Activated naive CD8-positive, alpha-beta T cell treated with anti-CD3 and anti-CD28 coated beads, Interleukin-2, amount 50 U/mL, for 24 hours (primary cell): Measurements from ENCODE around the gene EMP2.

Source experiments
- ATAC-seq: fragments of 150-1000 bp; cut with Tn5 transposase; one replicate; pipeline ENCODE4 v1.10.0; 2021
- DNase-seq: peaks from one replicate; pipeline ENCODE4 v3.0.0; 2021
- H3K27ac Mint-ChIP-seq: one replicate; pipeline ENCODE4 v1.8.0; 2021; ENCODE audit warnings: mild to moderate bottlenecking, mixed read lengths
- H3K27me3 Mint-ChIP-seq: one replicate; pipeline ENCODE4 v1.8.0; 2021; ENCODE audit warnings: mixed read lengths
- H3K36me3 Mint-ChIP-seq: one replicate; pipeline ENCODE4 v1.8.0; 2021; ENCODE audit warnings: low read depth, mixed read lengths
- H3K4me1 Mint-ChIP-seq: one replicate; pipeline ENCODE4 v1.8.0; 2021; ENCODE audit warnings: mixed read lengths
- H3K4me3 Mint-ChIP-seq: one replicate; pipeline ENCODE4 v1.8.0; 2021; ENCODE audit warnings: mild to moderate bottlenecking, moderate library complexity, mixed read lengths
- H3K9me3 Mint-ChIP-seq: one replicate; pipeline ENCODE4 v1.8.0; 2021; ENCODE audit warnings: mixed read lengths

Gene EMP2

DNA sequence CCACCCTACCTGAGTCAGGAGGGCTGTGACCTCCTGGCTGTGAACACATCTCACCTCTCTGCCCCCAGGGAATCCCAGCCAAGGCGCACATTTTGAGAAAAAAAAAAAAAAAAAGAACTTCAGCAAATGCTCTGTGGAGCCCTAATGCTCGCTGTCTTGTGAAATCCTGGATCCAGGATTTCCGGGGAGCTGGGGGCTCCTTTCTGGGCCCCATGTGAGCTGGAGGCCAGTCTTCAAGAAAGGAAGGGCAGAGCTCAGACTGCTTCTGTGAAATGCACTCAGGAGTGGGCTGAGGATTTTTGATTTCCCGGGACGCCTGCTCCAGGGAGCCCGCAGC, 36.0 kb upstream of the EMP2 start:
- no peak for DNase-seq
- no peak for ATAC-seq
- Mint-ChIP-seq H3K4me3 (no peak overlapping the region), H3K9me3 (no peaks in the 10 kb centered on the region), H3K4me1 (peaks cover 2% of the 10 kb centered on the region), H3K36me3 (no peaks in the 10 kb centered on the region), H3K27ac (no peak overlapping the region), H3K27me3 (peaks cover 7% of the 10 kb centered on the region)

DNA sequence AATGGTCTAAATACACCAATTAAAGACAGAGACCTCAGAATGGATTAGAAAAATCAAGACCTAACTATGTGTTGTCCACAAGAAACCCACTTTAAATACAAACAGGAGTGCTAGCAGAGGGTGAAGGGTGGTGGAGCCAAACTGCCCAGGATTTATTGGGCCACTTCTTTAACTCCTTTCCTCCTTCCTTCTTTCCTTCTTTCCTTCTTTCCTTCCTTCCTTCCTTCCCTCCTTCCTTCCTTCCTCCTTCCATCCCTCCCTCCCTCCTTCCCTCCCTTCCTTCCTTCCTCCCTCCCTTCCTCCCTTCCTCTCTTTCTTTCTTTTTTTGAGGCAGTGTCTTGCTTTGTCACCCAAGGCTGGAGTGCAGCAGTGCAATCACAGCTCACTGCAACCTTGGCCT, 34.3 kb upstream of the EMP2 start:
- ATAC-seq (no peak), DNase-seq (no peak)
- Mint-ChIP-seq H3K4me3 (no peak overlapping the region), H3K9me3 (no peaks in the 10 kb centered on the region), H3K36me3 (no peaks in the 10 kb centered on the region), H3K27me3 (peaks cover 7% of the 10 kb centered on the region), H3K27ac (no peak overlapping the region), H3K4me1 (peaks cover 2% of the 10 kb centered on the region)

- H3K27ac Mint-ChIP-seq = no peak overlapping the region
- no peaks in the 10 kb centered on the region for H3K9me3 Mint-ChIP-seq
- no peak overlapping the region for H3K4me3 Mint-ChIP-seq
- ATAC-seq (no peak), DNase-seq (no peak)
- H3K27me3 Mint-ChIP-seq = peaks cover 3% of the 10 kb centered on the region
- peaks cover 2% of the 10 kb centered on the region for H3K4me1 Mint-ChIP-seq
- no peaks in the 10 kb centered on the region for H3K36me3 Mint-ChIP-seq
Observed at GRCh38 chr16:10613785-10614485, 33.5 kb upstream of the EMP2 start.

DNA sequence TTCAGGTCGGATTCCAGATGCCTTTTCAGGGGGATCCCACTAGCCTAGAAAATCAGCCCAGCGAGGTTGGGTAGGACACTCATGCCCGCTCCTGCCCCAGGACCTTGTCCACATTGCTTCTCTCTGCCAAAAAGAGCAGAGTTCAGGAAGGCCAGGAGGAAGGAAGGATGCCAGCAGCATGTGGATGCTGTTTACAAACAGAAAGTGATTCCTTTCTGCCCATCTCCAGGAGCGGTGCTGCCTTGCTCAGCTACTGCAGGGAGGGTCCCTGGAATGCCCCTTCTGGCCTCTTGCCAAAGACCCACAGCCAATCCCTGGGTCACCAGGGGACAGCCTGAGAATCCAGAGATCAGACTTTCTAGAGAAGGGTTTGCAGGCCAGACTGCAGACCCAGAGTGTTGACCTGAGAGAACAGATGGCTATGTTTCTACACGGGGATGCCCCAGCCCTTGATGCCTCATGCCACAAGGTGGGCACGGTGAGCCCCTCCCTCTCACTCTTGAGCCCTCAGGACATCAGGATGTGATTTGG, 32.3 kb upstream of the EMP2 start:
- Mint-ChIP-seq H3K4me3 (no peak overlapping the region), H3K9me3 (no peaks in the 10 kb centered on the region), H3K4me1 (peaks cover 2% of the 10 kb centered on the region), H3K27ac (no peak overlapping the region), H3K27me3 (no peaks in the 10 kb centered on the region), H3K36me3 (no peaks in the 10 kb centered on the region)
- no peak for ATAC-seq
- no peak for DNase-seq

- H3K27me3 Mint-ChIP-seq = no peaks in the 10 kb centered on the region
- H3K9me3 Mint-ChIP-seq = no peaks in the 10 kb centered on the region
- H3K4me1 Mint-ChIP-seq = peaks cover 2% of the 10 kb centered on the region
- H3K4me3 Mint-ChIP-seq = no peak overlapping the region
- no peak overlapping the region for H3K27ac Mint-ChIP-seq
- ATAC-seq (no peak), DNase-seq (no peak)
- no peaks in the 10 kb centered on the region for H3K36me3 Mint-ChIP-seq
Observed at GRCh38 chr16:10611825-10612342, 31.5 kb upstream of the EMP2 start.

GRCh38 chr16:10610499-10611184, 30.2 kb upstream of the EMP2 start:
- Mint-ChIP-seq H3K27ac (no peak overlapping the region), H3K27me3 (no peaks in the 10 kb centered on the region), H3K4me3 (no peak overlapping the region), H3K9me3 (no peaks in the 10 kb centered on the region), H3K36me3 (no peaks in the 10 kb centered on the region), H3K4me1 (peaks cover 2% of the 10 kb centered on the region)
- DNase-seq (no peak), ATAC-seq (no peak)

- Mint-ChIP-seq H3K4me1 (peaks cover 2% of the 10 kb centered on the region), H3K36me3 (no peaks in the 10 kb centered on the region), H3K9me3 (no peaks in the 10 kb centered on the region), H3K4me3 (no peak overlapping the region), H3K27me3 (peaks cover 2% of the 10 kb centered on the region), H3K27ac (no peak overlapping the region)
- ATAC-seq (no peak), DNase-seq (no peak)
Observed at GRCh38 chr16:10609402-10609774, 29.0 kb upstream of the EMP2 start.

- peaks cover 2% of the 10 kb centered on the region for H3K27me3 Mint-ChIP-seq
- no peak for ATAC-seq
Observed at GRCh38 chr16:10608687-10609401, 28.4 kb upstream of the EMP2 start.

DNA sequence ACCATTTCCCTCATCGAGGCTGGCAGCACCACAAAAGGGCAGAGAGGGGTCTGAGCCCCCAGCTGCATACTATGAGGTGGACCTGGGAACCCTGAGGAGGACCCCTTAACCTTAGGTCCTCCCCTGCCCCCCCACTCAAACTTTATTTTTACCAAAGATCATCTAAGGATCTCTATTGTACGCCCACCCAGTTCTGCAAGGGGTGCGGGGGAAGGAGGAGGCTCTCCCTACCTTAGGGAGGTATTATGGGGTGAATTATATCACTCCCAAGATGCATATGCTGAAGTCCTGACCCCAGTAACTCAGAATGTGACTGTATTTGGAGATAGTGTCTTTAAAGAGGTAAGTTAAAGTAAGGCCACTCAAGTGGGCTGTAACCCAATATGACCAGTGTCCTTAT, 26.8 kb upstream of the EMP2 start:
- ATAC-seq = no peak
- H3K27ac Mint-ChIP-seq = no peak overlapping the region

More at GRCh38 chr16:10608687-10609401, 28.4 kb upstream of the EMP2 start:
- H3K4me3 Mint-ChIP-seq = no peak overlapping the region
- H3K9me3 Mint-ChIP-seq = no peaks in the 10 kb centered on the region
- no peaks in the 10 kb centered on the region for H3K36me3 Mint-ChIP-seq
- no peak overlapping the region for H3K27ac Mint-ChIP-seq
- H3K4me1 Mint-ChIP-seq = peaks cover under 1% of the 10 kb centered on the region
- no peak for DNase-seq

GRCh38 chr16:10606607-10607006, 26.2 kb upstream of the EMP2 start:
- Mint-ChIP-seq H3K4me1 (no peaks in the 10 kb centered on the region), H3K27ac (no peak overlapping the region), H3K9me3 (no peaks in the 10 kb centered on the region), H3K36me3 (no peaks in the 10 kb centered on the region), H3K4me3 (no peak overlapping the region), H3K27me3 (peaks cover 6% of the 10 kb centered on the region)
- DNase-seq (no peak), ATAC-seq (no peak)

More for the DNA sequence above, 26.8 kb upstream of the EMP2 start:
- Mint-ChIP-seq H3K4me3 (no peak overlapping the region), H3K27me3 (peaks cover 6% of the 10 kb centered on the region), H3K36me3 (no peaks in the 10 kb centered on the region), H3K9me3 (no peaks in the 10 kb centered on the region), H3K4me1 (no peaks in the 10 kb centered on the region)
- no peak for DNase-seq

DNA sequence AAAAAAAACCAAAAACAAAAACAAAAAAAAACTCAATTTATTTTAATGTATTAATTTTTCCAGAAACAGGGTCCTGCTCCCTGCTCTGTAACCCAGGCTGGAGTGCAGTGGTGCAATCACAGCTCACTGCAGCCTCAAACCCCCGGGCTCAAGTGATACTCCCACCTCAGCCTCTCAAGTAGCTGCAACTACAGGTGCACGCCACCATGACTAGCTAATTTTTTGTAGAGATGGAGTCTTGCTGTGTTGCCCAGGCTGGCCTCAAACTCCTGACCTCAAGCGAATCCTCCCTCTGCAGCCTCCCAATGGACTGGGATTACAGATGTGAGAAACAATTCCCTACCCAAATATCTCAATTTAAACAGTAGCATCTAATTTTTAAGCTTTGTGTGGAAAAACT, 25.2 kb upstream of the EMP2 start:
- Mint-ChIP-seq H3K4me1 (no peaks in the 10 kb centered on the region), H3K27ac (no peak overlapping the region), H3K36me3 (no peaks in the 10 kb centered on the region), H3K4me3 (no peak overlapping the region), H3K27me3 (peaks cover 6% of the 10 kb centered on the region), H3K9me3 (no peaks in the 10 kb centered on the region)
- DNase-seq (no peak), ATAC-seq (no peak)

- no peaks in the 10 kb centered on the region for H3K9me3 Mint-ChIP-seq
- DNase-seq (no peak), ATAC-seq (no peak)
- peaks cover 15% of the 10 kb centered on the region for H3K27me3 Mint-ChIP-seq
- H3K36me3 Mint-ChIP-seq = no peaks in the 10 kb centered on the region
- peaks cover 2% of the 10 kb centered on the region for H3K4me1 Mint-ChIP-seq
- H3K27ac Mint-ChIP-seq = no peak overlapping the region
- no peak overlapping the region for H3K4me3 Mint-ChIP-seq
Observed at GRCh38 chr16:10601444-10602408, 21.3 kb upstream of the EMP2 start.

DNA sequence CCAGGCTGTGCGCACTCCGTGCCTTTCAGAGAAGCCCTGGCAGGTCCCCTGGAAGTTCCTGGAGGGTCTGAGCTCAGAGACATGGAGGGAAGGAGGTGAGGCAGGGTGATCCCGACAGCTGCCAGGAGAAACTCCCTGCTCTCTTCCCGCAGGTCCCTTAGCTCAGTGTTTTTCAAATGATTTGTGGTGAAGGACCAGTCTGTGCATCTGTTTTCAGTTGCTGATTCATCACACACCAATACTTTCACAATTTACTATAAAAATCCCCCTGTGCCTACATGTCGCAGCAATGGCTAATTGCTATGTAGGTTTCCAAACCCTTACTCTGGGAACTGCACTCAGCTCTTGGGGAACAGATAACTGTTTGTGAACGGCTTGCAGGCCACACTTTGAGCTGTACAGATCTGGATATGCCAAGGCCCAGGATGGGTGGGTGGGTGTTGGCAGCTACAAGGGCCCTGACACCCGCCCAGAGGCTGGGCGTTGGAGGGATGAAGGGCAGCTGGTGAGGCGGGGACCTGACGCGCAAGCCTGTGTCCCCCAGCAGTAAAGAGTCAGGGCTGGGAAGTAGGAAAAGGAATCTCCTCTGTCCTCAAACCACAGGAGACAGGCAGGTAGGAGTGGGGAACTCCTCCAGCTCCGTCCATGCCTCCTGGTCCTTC, 20.5 kb upstream of the EMP2 start:
- ATAC-seq = no peak
- H3K9me3 Mint-ChIP-seq = no peaks in the 10 kb centered on the region

More for the DNA sequence above, 20.5 kb upstream of the EMP2 start:
- Mint-ChIP-seq H3K4me3 (no peak overlapping the region), H3K27me3 (peaks cover 15% of the 10 kb centered on the region), H3K4me1 (peaks cover 2% of the 10 kb centered on the region), H3K27ac (no peak overlapping the region), H3K36me3 (no peaks in the 10 kb centered on the region)
- no peak for DNase-seq
